Activated T-cell treated with anti-CD3 and anti-CD28 coated beads, Interleukin-2, amount 50 U/mL, for 24 hours (primary cell): ENCODE results near the gene CHRNB4.
"Not testable (repeated sequence)": the region's sequence is repeated elsewhere in the genome, so short reads cannot be mapped to it uniquely, and the experiment has no call there.

Experiments used
- DNase-seq: peaks from one replicate; pipeline ENCODE4 v3.0.0-alpha.2; 2020
- H3K27ac Mint-ChIP-seq: 2 replicates; pipeline ENCODE4 v1.8.0; 2020; ENCODE audit warnings: mild to moderate bottlenecking, mixed read lengths
- H3K27me3 Mint-ChIP-seq: 2 replicates; pipeline ENCODE4 v1.8.0; 2020; ENCODE audit warnings: mixed read lengths
- H3K36me3 Mint-ChIP-seq: 2 replicates; pipeline ENCODE4 v1.8.0; 2020; ENCODE audit warnings: low read depth, mixed read lengths
- H3K4me1 Mint-ChIP-seq: 2 replicates; pipeline ENCODE4 v1.8.0; 2020; ENCODE audit warnings: low read depth, mixed read lengths
- H3K4me3 Mint-ChIP-seq: 2 replicates; pipeline ENCODE4 v1.8.0; 2020; ENCODE audit warnings: mild to moderate bottlenecking, moderate library complexity, mixed read lengths
- H3K9me3 Mint-ChIP-seq: 2 replicates; pipeline ENCODE4 v1.8.0; 2020; ENCODE audit warnings: mixed read lengths

CHRNB4 gene, protein sequence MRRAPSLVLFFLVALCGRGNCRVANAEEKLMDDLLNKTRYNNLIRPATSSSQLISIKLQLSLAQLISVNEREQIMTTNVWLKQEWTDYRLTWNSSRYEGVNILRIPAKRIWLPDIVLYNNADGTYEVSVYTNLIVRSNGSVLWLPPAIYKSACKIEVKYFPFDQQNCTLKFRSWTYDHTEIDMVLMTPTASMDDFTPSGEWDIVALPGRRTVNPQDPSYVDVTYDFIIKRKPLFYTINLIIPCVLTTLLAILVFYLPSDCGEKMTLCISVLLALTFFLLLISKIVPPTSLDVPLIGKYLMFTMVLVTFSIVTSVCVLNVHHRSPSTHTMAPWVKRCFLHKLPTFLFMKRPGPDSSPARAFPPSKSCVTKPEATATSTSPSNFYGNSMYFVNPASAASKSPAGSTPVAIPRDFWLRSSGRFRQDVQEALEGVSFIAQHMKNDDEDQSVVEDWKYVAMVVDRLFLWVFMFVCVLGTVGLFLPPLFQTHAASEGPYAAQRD

DNA sequence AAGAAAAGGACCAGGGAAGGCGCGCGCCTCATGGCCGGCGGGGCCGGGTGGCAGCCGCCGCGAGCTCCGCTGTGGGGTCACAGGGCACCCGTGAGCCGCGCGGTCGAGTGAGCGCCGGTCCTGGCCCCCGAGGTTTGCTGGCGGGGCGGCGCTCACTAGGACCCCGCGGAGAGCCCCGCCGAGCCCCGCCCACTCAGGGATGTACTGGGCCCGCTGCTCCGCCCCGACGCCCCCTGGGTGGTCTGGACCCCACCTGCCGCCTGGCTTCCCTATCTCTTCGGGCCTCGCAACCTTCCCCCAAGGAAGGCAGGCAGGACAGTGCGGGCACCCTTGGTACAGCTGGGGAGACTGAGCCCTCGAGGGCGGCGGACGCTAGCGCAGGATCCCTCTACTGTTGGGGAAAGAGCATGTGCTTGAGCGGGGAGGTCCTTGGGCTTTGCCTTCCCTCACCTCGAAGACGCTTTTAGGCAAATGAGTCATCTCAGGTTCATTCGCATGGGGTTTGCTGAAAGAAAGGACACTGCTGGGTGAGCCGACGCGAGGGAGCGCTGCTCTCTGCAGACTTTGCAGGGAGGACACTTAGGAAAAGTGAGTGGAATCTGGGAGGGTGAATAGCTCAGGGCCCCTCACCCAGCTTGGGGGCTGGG, at the start of gene CHRNB4:
Gene CHRNB4 (minus strand): TSS at position 109 of the 647 bp plus-strand sequence. CDS start 77 bp downstream, at position 32.
- Mint-ChIP-seq H3K36me3 (no peaks in the 10 kb centered on the region), H3K27me3 (peaks cover 25% of the 10 kb centered on the region), H3K9me3 (no peaks in the 10 kb centered on the region), H3K4me1 (peaks cover 9% of the 10 kb centered on the region), H3K27ac (peak within 1 kb of the TSS; percentile 31), H3K4me3 (peak within 1 kb of the TSS; percentile 59)
- peak; percentile 53 for DNase-seq

DNA sequence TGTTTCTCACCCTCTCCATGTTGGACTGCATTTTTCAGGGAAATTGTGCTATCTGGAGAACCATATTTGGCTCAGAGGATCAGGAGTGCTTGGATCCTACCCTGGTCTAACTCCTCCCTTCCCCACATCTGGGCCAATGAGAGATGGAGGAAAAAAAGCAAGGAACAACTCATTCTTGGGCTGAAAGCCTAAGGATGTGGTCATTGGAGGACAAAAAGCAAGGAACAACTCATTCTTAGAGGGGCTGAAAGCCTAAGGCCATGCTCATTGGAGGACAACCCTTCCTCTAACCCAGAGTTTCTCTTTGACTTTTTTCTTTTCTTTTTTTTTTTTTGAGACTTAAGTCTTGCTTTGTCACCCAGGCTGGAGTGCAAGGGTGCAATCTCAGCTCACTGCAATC, 48.6 kb upstream of the CHRNB4 start:
- Mint-ChIP-seq H3K9me3 (no peaks in the 10 kb centered on the region), H3K27ac (no peak overlapping the region), H3K4me3 (no peak overlapping the region), H3K4me1 (no peaks in the 10 kb centered on the region), H3K27me3 (peaks cover 3% of the 10 kb centered on the region), H3K36me3 (no peaks in the 10 kb centered on the region)
- DNase-seq = no peak

DNA sequence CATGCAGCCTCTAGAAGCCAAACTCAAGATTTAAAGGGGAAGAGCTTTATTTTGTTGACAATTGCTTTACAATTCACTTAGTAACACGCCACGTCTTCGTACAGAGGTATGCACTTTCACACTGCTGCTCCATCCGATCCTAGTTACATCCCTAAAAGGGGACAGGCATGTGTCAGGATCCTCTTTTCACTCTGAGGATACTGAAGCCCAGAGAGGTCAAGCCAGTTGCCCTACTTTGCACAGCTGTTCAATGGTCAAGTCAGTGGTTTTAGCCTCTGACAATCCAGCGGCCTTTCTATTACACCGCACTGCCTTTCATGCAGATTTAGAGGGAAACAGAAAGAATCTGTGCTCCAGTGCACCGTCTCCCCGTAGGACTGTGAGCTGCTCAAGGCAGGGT, 44.9 kb upstream of the CHRNB4 start:
- Mint-ChIP-seq H3K27ac (no peak overlapping the region), H3K9me3 (no peaks in the 10 kb centered on the region), H3K4me3 (no peak overlapping the region), H3K4me1 (no peaks in the 10 kb centered on the region), H3K36me3 (no peaks in the 10 kb centered on the region), H3K27me3 (peaks cover 3% of the 10 kb centered on the region)
- no peak for DNase-seq

DNA sequence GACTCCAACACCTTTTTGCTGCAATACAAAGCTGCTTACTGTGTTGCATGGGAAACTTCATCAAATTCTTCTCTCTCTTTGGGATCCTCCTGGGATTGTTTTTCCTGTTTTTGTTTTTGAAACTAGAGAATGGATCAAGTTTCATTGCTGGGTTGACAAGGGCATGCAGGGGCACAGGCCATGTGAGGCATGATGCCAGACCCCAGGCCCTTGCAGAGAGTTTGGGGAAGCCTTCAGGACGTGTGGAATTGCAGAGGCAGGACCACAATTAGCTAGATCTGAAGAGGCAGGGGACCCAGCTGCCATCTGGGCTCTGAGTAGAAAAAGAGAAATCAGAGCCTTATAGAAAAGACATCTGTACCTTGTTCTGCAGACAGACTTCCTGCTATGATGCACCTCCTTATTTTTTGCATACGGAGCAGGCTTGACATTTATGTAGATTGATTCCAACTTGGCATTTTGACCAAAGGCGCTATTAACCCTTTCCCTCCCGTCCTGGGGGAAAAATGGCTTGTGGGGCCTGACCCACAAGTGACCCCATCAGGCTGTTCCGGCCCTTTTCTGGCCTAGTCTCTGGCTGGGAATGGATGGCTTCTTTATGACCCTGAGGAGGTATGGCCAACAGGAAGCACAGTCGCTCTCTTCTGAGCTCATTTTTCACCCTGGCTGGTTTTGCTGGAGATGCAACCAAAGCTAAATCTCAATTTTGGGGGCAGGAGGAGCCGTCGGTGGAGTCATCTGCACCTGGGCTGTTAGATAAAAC, 44.3 kb upstream of the CHRNB4 start:
- H3K4me3 Mint-ChIP-seq = no peak overlapping the region
- H3K27ac Mint-ChIP-seq = no peak overlapping the region
- no peaks in the 10 kb centered on the region for H3K4me1 Mint-ChIP-seq
- no peak for DNase-seq
- no peaks in the 10 kb centered on the region for H3K36me3 Mint-ChIP-seq
- no peaks in the 10 kb centered on the region for H3K9me3 Mint-ChIP-seq
- peaks cover 3% of the 10 kb centered on the region for H3K27me3 Mint-ChIP-seq

DNA sequence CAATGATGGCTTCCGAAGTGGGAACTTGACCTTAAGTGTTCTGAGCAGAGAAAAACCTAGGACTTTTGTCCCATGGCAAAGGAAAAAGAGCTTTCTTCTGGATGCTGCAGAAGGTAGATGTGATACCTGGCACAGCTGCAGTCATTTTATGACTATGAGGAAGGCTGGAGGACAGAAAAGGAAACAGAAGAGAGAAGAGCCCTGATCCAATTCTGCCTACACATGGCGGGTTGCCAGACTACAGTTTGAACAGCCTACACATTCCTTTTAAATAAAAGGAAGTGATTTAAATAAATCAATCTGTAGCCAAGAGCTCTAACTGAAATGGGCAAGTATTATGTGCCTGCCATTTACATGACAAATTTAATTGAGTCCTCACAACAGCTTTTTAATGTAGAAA, 43.6 kb upstream of the CHRNB4 start:
- H3K4me3 Mint-ChIP-seq = no peak overlapping the region
- H3K27me3 Mint-ChIP-seq = peaks cover 3% of the 10 kb centered on the region
- no peak for DNase-seq
- H3K4me1 Mint-ChIP-seq = no peaks in the 10 kb centered on the region
- no peaks in the 10 kb centered on the region for H3K9me3 Mint-ChIP-seq
- H3K36me3 Mint-ChIP-seq = no peaks in the 10 kb centered on the region
- no peak overlapping the region for H3K27ac Mint-ChIP-seq

DNA sequence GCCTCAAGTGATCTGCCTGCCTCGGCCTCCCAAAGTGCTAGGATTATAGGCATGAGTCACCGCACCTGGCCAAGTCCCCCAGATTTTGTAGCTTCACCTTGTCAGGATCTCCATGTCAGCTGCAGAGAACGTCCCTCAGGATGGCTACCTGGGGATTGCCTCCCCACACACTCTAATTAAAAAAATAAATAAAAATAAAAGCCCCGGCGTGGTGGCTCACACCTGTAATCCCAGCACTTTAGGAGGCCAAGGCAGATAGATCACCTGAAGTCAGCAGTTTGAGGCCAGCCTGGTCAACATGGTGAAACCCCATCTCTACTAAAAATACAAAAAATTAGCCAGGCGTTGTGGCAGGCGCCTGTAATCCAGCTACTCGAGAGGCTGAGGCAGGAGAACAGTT, 42.6 kb upstream of the CHRNB4 start:
- not testable (repeated sequence) for DNase-seq, H3K27ac Mint-ChIP-seq, H3K4me3 Mint-ChIP-seq, H3K36me3 Mint-ChIP-seq, H3K27me3 Mint-ChIP-seq, H3K4me1 Mint-ChIP-seq, H3K9me3 Mint-ChIP-seq

DNA sequence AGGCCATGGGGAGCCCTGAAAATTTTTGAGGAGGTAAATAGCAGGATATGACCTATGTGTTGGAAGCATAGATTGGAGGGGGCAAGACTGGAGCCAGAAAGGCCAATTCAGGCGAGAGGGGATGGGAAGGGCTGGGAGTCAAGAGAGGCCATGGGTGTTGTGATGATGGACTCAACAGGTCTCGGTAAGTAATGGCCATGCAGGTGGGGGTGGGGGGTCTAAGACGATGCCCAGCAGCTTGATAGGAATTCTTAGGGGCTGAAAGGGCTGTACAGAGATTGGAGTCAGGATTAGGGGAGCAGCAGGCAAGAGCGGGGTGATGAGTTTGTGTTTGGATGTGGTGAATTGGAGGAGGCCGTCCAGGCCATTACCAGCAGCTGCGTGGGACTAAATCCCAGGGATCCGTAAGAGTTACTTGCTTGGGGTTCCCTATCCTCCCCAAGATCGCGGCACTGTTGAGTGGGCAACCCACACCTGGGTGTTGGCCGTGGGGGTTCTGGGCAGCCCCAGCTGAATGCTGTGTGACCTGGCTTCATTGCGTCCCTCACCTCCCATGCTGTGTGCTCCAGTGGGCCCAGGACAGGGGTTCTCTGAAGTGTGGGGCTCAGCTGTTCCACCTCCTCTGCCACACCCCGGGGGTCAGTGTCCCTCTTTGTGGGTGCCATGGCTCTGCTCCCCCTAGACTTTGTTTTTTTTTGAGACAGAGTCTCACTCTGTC, 41.8 kb upstream of the CHRNB4 start:
- no peaks in the 10 kb centered on the region for H3K36me3 Mint-ChIP-seq
- H3K9me3 Mint-ChIP-seq = no peaks in the 10 kb centered on the region
- no peaks in the 10 kb centered on the region for H3K27me3 Mint-ChIP-seq
- H3K4me3 Mint-ChIP-seq = no peak overlapping the region
- no peak for DNase-seq
- no peak overlapping the region for H3K27ac Mint-ChIP-seq
- H3K4me1 Mint-ChIP-seq = no peaks in the 10 kb centered on the region

DNA sequence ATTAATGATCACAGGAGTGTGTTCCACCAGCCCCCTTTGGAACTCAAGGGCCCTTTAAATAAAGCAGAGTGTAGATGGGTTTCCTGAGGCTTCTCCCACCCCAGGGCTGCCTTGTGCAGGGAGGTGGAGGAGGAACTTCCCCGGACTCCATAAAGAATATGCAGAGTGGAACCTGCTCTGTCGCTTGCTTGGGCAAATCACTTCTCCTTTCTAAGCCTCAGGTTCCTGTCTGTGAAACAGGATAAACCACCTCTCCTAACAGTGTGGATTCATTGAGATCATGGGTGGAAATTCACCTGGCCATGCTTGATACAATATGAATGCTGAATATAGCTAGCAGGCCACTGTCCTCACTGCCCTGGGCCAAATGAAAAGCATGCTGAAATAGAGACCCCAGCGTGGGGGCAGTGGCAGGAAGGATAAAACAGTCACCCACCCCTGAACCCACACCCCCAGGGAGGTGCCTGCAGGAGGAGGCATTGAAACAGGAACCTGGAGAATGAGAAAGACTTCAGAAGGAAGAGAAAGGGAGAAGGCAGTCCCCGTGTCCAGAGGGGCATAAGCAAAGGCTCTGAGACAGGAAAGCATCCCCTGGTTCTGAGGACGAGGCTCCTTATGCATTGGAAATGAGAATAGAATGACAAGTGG, 41.1 kb upstream of the CHRNB4 start:
- no peak overlapping the region for H3K27ac Mint-ChIP-seq
- H3K9me3 Mint-ChIP-seq = no peaks in the 10 kb centered on the region
- H3K4me3 Mint-ChIP-seq = no peak overlapping the region
- H3K27me3 Mint-ChIP-seq = no peaks in the 10 kb centered on the region
- DNase-seq = no peak
- no peaks in the 10 kb centered on the region for H3K36me3 Mint-ChIP-seq
- H3K4me1 Mint-ChIP-seq = no peaks in the 10 kb centered on the region

DNA sequence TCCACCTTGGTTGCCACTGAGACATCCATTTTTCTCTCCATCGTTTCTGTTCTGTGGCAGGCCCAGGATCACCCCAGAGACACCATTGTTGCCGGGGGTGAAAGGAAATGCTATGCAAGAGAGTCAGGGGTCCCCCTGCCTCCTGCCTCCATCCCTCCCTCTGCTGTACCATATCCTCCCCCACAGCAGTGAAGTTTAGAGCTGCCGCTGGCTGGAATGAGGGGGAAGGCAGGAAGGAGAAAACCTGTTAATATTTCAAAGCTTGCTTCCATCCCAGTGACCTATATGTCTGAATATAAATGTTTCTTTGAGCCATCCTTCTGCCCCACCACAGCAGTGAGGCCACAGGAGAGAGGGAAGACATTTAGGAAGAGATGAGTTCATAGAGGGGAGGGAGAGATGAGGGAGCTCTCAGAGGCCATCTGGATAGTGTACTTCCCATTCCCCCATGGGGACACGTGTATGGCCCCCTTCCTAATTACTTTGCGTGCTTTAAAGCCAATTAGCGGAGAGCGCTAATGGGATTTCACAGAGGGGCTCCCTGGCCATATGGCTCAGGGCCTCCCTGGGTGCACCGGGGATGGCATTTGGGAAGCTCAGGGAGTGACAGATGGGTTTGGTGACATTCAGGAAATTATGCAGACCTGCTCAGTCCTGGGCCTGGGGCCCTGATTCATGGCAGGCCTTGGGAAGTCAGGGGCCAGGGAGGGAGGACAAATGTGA, 40.4 kb upstream of the CHRNB4 start:
- Mint-ChIP-seq H3K4me1 (no peaks in the 10 kb centered on the region), H3K27me3 (no peaks in the 10 kb centered on the region), H3K4me3 (no peak overlapping the region), H3K27ac (no peak overlapping the region), H3K9me3 (no peaks in the 10 kb centered on the region), H3K36me3 (no peaks in the 10 kb centered on the region)
- no peak for DNase-seq

DNA sequence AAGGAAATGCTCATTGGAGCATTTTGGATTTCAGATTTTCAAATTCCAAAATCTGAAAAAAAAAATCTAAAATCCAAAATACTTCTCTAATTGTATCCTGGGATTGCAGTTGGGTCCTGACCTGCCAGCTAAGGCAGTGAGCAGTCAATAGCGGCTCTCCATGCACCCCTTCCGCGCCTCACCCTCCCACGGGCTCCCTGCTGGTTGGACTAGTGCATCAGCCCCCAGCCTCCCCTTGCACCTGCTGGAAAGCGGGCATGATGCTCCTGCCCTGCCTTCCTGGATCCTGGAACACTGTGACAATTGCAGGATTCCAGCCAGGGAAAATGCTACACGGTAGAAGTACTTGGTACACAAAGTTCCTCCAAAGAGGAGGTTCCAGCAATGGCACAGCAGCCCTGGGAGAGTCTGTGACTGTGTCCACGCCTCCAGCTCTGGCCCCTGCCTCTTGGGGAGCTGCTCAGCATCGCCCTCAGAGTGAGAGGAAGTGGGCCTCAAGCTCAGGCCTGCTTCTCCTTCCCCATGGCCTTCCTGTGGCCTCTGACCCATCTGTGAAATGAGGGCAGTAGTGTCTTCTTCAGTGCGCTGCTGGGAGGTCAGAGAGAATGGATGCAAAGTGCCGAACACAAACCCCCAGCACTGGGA, 39.5 kb upstream of the CHRNB4 start:
- Mint-ChIP-seq H3K36me3 (no peaks in the 10 kb centered on the region), H3K27me3 (no peaks in the 10 kb centered on the region), H3K4me3 (no peak overlapping the region), H3K4me1 (no peaks in the 10 kb centered on the region), H3K9me3 (no peaks in the 10 kb centered on the region), H3K27ac (no peak overlapping the region)
- DNase-seq = no peak

DNA sequence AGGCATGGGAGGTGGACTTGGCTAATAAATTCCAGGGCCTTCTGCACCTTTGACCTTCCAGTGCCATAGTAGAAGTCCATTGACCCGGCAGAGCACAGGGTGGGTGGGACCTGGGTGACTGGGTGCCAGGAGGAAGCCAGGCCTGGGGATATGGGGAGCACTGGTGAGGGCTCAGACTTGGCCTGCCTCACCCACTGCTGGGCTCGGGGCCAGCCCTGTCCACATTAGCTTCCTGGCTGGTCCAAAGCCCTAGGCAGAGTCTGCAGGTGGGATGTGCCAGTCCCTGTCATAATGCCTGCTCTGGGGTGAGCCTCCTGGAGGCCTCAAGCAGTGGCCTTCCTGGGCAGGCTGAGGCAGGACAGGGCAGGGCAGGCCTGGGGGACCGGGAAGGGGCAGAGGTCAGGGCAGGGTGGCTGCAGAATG, 38.1 kb upstream of the CHRNB4 start:
- no peak for DNase-seq
- H3K4me3 Mint-ChIP-seq = no peak overlapping the region
- H3K27me3 Mint-ChIP-seq = no peaks in the 10 kb centered on the region
- H3K4me1 Mint-ChIP-seq = no peaks in the 10 kb centered on the region
- no peaks in the 10 kb centered on the region for H3K36me3 Mint-ChIP-seq
- H3K9me3 Mint-ChIP-seq = no peaks in the 10 kb centered on the region
- no peak overlapping the region for H3K27ac Mint-ChIP-seq

DNA sequence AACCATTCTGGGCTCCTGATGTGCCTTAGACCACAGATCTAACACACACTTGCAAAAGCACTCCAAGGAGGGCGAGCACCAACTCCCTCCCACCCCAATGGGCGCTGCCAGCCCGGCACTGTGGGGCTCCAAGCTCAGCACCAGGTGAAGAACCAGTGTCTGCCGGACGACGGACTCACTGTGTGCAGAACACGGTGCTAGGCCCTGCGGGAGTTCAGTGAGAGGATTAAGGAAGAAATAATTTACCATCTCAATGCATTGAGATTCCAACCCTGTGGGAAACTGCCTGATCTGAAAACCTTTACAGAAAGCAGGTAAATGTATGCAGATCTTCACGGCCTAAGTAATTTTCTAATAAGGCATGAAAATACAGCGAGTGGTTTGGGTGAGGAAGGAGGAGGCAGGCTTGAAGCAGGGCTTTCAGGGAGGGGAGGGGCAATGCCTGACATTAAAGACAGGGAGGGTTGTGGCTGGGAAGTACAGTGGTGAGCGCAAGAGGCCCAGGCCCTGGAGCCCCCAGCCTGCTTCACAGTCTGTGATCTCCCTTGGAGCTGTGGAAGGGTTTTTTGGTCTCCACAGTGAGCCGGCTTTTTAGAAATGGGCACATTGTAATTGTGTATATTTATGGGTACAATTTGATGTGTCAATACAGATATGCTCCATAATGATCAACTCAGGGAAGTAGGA, 35.6 kb upstream of the CHRNB4 start:
- no peak overlapping the region for H3K4me3 Mint-ChIP-seq
- no peaks in the 10 kb centered on the region for H3K27me3 Mint-ChIP-seq
- no peaks in the 10 kb centered on the region for H3K9me3 Mint-ChIP-seq
- no peaks in the 10 kb centered on the region for H3K4me1 Mint-ChIP-seq
- H3K36me3 Mint-ChIP-seq = no peaks in the 10 kb centered on the region
- no peak overlapping the region for H3K27ac Mint-ChIP-seq
- no peak for DNase-seq
